Fibroblast of skin of left quadriceps (primary cell): ENCODE measurements around the gene MAB21L3.
A peak's percentile ranks its signal among the peaks of the same experiment; 100 is the strongest.

Experiments
- DNase-seq, 2 experiments: peaks; one replicate each; pipeline ENCODE4 v3.0.0-alpha.2; 2013; ENCODE audit warnings: low read depth in 2 of 2

The MAB21L3 gene

GRCh38 chr1:116166011-116166571 is 54.9 kb downstream of the MAB21L3 start:
- DNase-seq: no peak

DNA sequence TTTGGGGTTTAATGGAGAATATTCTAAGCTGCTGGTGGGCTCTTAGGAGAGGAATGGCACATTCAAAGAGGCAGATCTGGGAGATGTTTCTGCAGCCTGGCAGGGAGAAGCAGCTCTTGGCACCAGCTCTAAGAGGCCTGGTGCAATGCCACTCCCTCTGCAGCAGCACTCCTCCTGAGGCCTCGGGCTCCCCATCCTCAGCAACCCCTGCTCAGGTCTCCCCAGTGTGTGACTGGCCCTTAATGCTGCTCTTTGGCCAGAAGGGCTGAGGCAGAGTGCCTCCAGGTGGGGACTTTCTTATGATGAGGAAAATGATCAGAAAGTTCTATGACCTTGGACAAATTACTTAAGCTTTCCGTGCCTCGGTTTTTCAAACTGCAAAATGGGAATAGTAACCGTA is 55.5 kb downstream of the MAB21L3 start:
- no peak for DNase-seq

DNA sequence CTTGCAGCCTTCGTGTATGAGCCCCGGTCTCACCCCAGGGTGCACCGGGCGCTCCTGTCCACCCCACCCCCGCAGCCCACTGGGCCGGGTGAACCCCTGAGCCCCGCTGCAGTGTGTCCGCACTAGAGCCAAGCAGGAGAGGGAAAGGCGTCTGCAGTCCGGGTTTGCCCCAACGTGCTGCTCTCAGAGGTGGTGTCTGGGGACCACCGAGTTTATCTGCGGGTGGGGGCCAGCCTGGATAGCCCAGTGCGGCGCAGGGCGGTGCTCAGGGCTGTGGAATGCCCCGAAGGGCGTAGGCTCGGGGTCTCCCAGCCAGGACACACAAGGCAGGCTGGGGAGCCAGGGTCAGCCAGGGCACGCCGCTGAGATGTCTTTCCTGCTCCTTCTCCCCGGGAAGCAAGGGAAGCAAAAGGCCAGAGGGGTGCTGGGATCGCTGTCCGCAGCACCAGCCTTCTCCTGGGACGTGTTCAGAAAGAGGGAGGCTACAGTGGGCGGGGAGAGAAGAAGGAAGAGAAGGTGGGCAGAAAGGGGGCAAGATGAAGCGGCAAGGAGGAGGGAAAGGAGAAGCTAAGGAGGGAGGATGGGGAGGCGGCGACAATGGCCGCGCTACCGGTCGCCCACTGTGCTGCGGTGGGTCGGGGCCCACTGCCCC is 56.6 kb downstream of the MAB21L3 start:
- peak in 1 of 2 experiments; percentile 8 for DNase-seq

GRCh38 chr1:116168277-116169032 is 57.3 kb downstream of the MAB21L3 start:
- peak; percentile 30 to 32 for DNase-seq

DNA sequence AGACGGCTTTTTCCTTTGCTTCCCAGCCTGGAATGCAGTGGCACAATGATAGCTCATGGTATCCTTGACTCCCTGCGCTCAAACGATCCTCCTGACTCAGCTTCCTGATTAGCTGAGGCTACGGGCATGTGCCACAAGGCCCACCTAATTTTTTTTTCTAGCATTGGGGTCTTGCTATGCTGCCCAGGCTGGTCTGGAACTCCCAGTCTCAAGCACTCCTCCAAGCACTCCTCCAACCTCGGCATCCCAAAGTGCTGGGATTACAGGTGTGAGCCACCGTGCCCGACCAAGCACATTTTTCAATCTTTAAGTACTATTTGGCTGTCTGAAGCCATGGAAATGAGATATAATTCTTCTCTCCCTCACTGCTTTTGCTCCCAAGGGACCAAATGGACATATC is 58.7 kb downstream of the MAB21L3 start:
- DNase-seq: no peak

GRCh38 chr1:116170721-116171589 is 59.8 kb downstream of the MAB21L3 start:
- DNase-seq: no peak

GRCh38 chr1:116172666-116173065 is 61.5 kb downstream of the MAB21L3 start:
- no peak for DNase-seq

GRCh38 chr1:116175611-116176010 is 64.4 kb downstream of the MAB21L3 start:
- no peak for DNase-seq

GRCh38 chr1:116176306-116176789 is 65.1 kb downstream of the MAB21L3 start:
- no peak for DNase-seq

- DNase-seq: no peak
These were observed 66.7 kb downstream of the MAB21L3 start for GRCh38 chr1:116177861-116178260.

GRCh38 chr1:116178837-116179236 is 67.6 kb downstream of the MAB21L3 start:
- DNase-seq: no peak

DNA sequence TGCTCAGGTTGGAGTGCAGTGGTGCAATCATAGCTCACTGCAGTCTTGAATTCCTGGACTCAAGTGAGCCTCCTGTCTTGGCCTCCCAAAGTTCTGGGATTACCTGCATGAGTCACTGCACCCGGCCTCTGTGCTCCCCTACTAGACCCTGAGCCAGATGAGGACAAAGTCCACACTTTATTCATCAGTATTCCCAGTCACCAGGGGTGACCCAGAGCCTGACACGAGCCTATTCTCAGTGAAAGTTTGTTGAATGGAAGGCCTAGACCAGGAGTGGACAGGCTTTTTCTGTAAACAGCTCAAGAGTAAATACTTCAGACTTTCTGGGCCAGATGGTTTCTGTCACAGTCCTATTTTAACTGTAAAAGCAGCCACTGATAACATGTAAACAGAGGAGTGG is 68.2 kb downstream of the MAB21L3 start:
- no peak for DNase-seq

- no peak for DNase-seq
These were observed 68.8 kb downstream of the MAB21L3 start for GRCh38 chr1:116179964-116180363.

DNA sequence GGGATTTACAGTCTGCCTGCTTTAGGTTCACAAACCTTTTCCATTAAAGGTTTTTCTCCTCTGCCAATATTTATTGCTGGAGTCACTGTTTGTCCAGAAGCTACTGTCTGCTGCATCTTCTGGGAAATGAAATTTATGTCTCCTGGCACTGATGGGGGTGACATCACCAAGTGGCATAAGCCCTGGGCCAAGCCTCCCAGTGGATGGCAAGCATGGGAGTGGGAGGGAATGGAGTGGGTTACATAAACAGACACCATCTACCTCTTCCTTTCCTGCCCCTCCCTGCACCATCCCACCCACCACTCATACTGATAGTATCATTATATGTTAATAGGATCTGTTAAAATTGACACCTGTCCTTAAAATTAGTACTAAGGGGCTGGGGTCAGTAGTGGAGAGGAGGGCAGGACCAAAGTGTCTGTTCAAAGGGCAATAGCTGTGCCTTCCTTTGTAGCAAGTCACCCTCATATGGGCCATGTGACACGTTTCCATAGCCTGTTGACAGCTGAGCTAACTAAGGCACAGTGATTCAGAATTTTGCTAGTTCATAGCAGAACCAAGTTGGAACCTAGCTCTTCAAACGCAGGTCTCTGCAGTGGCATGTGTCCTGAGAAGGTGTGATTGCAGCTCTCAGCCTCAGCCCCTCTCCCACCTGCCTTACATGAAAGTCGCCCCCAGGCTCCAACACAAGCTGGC is 71.0 kb downstream of the MAB21L3 start:
- no peak for DNase-seq
